ENCODE results near the gene TMEM132A.
A peak's percentile ranks its signal among the peaks of the same experiment; 100 is the strongest.

TMEM132A gene

GRCh38 chr11:60924110-60924905 is at the start of gene TMEM132A:
Gene TMEM132A (plus strand): TSS chr11:60924460. CDS start chr11:60924634, 174 bp downstream.
- peak; percentile 35 for DNase-seq

DNA sequence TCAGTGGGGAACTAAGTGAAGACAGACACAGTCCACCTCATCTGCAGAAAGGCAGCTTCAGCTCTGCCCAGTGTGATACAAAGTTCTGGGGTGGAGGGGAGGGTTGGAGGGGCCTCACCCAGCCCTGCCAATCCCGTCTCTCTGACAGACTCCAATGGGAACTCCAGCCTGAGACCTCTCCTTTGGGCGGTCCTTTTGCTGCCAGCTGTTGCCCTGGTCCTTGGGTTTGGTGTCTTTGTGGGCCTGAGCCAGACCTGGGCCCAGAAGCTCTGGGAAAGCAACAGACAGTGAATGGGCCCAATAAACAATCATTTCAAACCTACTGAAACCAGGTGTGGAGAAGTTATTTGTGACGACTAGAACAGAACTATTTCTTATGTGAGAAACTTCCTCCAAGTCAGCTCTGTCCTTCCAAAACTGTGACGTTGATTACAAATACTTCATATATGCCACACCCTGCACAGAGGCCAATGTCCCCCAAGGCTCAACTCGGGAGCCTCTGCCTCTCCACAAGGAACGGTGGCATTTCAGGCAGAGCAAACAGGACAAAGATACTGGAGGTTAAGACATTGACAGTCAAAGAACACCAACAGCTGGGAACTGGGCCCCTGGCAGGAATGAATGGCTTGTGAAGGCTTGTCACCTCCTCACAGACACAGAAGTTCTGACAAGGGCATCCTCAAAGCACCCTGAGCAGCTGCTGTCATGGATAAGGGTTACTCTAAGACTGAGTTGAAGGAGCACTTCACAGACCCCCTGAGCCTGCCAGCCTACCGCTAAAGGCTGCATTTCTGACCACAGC is 48.7 kb upstream of the TMEM132A start:
- DNase-seq, result no peak

GRCh38 chr11:60876168-60876485 is 48.1 kb upstream of the TMEM132A start:
- no peak for DNase-seq

GRCh38 chr11:60878245-60879101 is 45.8 kb upstream of the TMEM132A start:
- DNase-seq, result no peak

GRCh38 chr11:60879104-60879503 is 45.2 kb upstream of the TMEM132A start:
- no peak for DNase-seq

- no peak for DNase-seq
These were observed 44.2 kb upstream of the TMEM132A start for GRCh38 chr11:60879971-60880588.

DNA sequence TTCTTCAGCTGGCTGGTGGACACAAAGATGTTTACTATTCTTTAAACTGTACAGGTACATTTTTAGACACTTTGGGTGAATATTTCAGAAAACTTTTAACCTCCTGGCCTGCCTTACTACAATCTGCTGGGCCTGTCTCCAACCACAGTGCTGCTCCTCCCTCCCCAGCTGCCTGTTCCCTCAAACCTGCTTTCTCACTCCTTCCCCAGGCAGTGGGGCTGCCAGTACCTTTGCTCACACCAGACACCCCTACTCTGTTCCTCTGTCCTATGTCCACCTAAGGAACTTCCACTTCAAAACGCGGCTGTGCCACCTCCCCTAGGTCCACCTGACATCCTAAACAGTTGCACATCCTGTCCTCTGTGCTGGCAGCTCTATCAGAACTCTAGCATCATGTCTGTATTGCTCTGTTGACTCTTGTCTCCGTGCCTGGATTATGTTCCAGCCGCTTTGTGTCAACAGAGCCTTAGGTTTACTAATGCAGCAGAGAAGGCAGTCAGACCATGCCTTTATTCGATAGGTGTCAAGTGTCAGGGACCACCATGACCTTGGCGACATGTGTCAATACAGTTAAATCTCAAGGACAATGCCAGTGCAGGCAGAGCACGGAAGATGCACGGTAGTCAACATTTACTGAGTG is 43.5 kb upstream of the TMEM132A start:
- no peak for DNase-seq

GRCh38 chr11:60887556-60887955 is 36.7 kb upstream of the TMEM132A start:
- DNase-seq, result peak; percentile 78

DNA sequence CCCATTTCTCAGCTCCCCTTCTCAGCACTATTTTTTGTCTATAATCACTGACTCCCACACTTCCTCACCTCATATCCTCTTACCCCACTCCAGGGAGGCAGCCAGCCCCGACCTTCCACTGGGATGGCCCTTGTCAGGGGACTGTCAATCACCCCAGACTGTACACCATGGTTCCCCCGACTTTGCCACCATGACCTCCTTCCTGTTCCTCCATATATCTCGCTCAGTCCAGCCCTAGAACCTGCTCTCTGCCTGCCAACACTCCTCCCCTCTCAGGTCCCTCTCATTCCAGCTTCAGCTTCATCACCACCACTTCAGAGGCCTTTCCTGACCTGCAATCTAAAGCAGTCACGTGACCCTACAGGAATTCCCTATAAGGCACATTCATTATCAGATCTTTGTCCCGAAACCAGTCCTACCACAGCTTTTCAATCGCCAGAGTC is 34.4 kb upstream of the TMEM132A start:
- no peak for DNase-seq

DNA sequence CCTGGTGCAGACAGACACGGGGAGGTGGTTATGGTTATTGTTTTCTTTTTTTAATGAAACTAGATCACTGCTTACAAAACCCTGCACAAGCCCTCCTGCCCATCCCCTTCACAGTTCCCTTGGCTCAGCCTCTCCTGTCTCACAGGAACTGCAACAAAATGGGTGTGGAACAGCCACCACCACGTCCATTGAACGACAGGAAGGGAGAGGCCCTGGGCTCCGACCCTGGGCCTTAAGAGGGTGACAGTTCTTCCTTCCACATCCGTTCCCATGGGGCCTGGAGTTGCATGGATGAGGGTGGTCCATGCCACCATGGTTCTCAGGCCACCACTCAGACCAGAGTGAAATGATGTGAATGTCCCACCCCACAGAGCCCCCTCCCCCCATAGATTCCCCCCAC is 33.6 kb upstream of the TMEM132A start:
- no peak for DNase-seq

GRCh38 chr11:60891103-60891741 is 33.0 kb upstream of the TMEM132A start:
- no peak for DNase-seq

DNA sequence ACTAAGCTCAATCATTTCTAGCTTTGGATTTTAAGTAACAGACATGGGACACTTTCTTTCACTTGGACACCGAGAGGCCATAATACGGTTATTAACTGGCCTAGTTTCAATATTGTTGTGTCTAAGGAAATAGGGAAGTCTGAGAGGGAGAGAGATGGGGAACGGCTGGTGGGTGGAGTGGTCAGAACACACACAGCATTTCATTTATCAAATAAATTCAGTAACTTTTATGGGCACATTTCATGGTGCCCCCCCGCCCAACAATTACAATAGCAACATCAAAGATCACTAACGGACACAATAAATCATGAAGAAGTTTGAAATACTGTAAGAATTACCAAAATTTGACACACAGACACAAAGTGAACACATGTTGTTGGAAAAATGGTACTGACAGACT is 28.6 kb upstream of the TMEM132A start:
- no peak for DNase-seq

- DNase-seq, result no peak
These were observed 26.8 kb upstream of the TMEM132A start for GRCh38 chr11:60897496-60897895.

DNA sequence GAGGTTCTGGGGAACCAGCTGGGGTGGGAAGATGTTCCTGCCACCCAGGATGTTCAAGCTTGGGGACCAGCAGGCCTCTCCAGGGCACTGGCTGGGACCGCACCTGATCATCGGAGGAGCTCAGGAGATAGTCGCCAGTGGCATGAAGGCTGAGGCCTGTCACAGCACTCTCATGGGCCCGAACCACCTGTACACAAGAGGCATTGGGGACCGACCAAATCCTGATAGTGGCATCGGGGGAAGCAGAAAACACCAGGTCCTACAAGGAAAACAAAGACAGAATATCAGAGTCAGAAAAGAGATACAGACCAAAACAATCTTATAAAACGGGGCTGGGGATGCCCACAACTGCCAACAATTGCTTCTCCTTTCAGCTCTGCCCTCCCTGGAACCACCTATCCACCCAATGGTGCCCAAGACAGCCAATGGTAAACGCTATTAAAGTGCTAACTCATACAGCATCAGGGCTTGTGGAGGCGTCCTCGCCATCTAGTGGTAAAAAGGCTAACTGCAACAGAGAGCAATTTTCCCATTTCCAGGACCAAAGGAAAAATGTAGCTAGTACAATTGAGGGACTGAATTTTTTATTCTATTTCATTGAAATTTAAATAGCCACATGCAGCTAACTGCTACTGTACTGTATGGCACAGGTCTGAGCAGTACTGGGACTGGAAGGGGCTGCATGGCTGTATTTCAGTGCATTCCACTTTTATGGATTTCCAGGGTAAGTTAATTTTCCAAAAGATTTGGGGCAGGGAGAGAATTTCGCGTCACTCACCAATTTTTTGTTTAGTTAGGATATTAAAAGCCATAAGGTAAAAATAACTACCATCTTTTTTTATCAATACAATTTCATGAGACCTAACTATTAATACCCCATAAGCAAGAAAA is 25.0 kb upstream of the TMEM132A start:
- DNase-seq, result peak; percentile 39

GRCh38 chr11:60899977-60900376 is 24.3 kb upstream of the TMEM132A start:
- no peak for DNase-seq

- no peak for DNase-seq
These were observed 23.4 kb upstream of the TMEM132A start for GRCh38 chr11:60900673-60901404.

DNA sequence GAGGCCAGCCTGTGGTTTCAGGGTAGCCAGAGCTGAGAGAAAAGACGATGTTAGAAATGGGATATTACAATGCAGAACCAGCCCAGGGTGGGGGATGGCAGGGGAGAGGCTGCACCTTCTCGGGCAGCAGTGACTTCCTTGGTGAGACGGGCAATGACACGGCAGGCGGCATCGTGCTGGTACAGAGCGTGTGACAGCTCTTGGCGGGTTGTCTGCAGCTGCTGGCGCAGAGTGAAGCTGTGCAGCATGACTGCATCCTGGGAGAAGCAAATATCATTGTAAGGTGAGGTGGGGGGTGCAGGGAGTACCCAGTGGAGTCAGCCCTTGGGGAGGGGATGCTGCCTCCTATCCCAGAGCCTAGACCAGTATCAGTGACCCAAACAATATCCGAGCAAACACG is 21.6 kb upstream of the TMEM132A start:
- DNase-seq, result no peak

DNA sequence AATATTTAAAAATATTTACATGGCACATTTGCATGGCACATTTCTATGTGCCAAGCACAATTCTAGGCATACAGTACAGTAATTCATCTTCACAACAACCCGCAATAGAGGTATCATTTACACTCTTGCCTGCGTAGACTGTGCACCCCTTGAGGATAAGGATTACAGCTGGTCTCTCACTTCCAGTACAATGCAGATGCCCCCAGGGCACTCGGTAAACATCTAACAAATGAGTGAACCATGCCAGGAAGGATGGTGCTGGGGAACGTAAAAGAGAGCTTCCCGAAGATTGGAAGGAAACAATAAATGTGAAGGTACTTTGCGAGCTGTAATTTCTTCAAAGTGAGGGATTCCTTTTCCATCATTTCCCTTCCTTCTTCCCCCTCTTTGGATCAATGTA is 19.2 kb upstream of the TMEM132A start:
- no peak for DNase-seq

DNA sequence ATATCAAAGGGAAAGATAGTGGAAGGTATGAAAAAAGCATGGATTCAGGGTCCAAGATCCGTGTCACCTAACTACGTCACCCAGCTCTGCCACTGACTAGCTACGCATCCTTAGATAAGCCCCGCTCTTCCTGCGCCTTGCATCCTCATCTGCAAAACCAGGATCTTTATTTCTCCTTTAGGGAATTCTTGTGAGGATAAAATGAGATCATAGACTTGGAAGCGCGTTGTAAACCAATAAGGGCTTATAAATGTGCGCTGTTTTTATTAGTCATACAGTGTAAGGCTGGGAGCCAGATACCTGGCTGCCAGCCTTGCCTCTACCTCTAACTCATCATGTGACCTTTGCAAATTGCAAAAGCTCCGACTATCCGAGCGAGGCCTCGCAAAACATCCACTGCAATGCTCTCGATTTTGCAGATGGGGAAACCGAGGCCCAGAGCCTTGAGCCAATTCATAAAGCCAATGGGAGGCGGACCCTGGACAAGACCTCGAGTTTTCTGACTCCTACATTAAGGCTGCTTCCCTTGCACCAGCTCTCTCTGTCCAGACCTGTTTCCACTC is 18.6 kb upstream of the TMEM132A start:
- peak; percentile 16 for DNase-seq
